Gastroesophageal sphincter (tissue), 4 donors: ENCODE measurements around the gene HOXC9. TPM values are rescaled to one million over a fixed set of nuclear protein-coding genes. Genes with fewer than 3 reads are reported as not detected.

Experiments
- ATAC-seq: fragments of 150-250 bp; one replicate; pipeline ENCODE4 v1.9.1; 2016; ENCODE audit warnings: mild to moderate bottlenecking, moderate library complexity
- H3K27ac ChIP-seq, 4 donors: fragments of 200-600 bp; sonication (generic) in 3 of 4; 1 replicate in 3 of 4; 2 replicates in 1 of 4; pipeline ENCODE4 v1.5.1; 2016 to 2019
- H3K27me3 ChIP-seq: fragments of 200-600 bp; sonication (generic); one replicate; pipeline ENCODE4 v1.5.1; 2019
- H3K36me3 ChIP-seq, 2 donors: fragments of 200-600 bp; sonication (generic); one replicate each; pipeline ENCODE4 v1.5.1; 2019; ENCODE audit warnings: control low read depth in 1 of 2
- H3K4me1 ChIP-seq, 3 donors: fragments of 200-600 bp; sonication (generic); 1 replicate in 2 of 3; 2 replicates in 1 of 3; pipeline ENCODE4 v1.5.1; 2016 to 2019; ENCODE audit warnings: control low read depth in 2 of 3
- H3K4me3 ChIP-seq, 2 donors: fragments of 200-600 bp; sonication (generic); one replicate each; pipeline ENCODE4 v1.5.1; 2019; ENCODE audit warnings: mild to moderate bottlenecking in 1 of 2, moderate library complexity in 1 of 2
- H3K9me3 ChIP-seq, 3 donors: fragments of 200-600 bp; sonication (generic); one replicate each; pipeline ENCODE4 v1.5.1; 2017 to 2019; ENCODE audit warnings: control low read depth in 2 of 3
- EP300 ChIP-seq: sonication (generic); formaldehyde crosslinking; IDR thresholded peaks from one replicate; pipeline ENCODE4 v1.6.1; 2017; ENCODE audit warnings: antibody characterized with exemption, mild to moderate bottlenecking
- POLR2A ChIP-seq, 2 donors: fragments of 450-650 bp; IDR thresholded peaks; one replicate each; pipeline ENCODE4 v1.6.1; 2017; ENCODE audit warnings: antibody characterized with exemption in 2 of 2, mild to moderate bottlenecking in 2 of 2, moderate library complexity in 1 of 2
- POLR2AphosphoS5 ChIP-seq: sonication (generic); formaldehyde crosslinking; IDR thresholded peaks from one replicate; pipeline ENCODE4 v1.6.1; 2017; ENCODE audit warnings: antibody characterized with exemption
- WGBS, 2 donors: methylation state at CpG; one replicate each; pipeline ENCODE4 v1.1.5; 2018; ENCODE audit warnings: low coverage in 1 of 2; 5-methylcytosine and 5-hydroxymethylcytosine counted together
- total RNA-seq, 4 donors: library from RNA; depleted of rRNA; stranded (reverse); fragments of >200 nt; gene quantifications; one replicate each; pipeline ENCODE4 v1.1.0, GENCODE V29; 2016
- TF ChIP-seq, protein P1 (sequence below), 4 experiments: fragments of 200-600 bp in 2 of 4; fragments of 450-650 bp in 2 of 4; sonication (generic) in 1 of 4; IDR thresholded peaks; one replicate each; pipeline ENCODE4 v1.5.1; 2017 to 2019; ENCODE audit warnings: antibody characterized with exemption in 4 of 4, mild to moderate bottlenecking in 2 of 4, moderate library complexity in 2 of 4

Gene HOXC9
- total RNA-seq, 4 donors from 2014 or later, result not detected

DNA sequence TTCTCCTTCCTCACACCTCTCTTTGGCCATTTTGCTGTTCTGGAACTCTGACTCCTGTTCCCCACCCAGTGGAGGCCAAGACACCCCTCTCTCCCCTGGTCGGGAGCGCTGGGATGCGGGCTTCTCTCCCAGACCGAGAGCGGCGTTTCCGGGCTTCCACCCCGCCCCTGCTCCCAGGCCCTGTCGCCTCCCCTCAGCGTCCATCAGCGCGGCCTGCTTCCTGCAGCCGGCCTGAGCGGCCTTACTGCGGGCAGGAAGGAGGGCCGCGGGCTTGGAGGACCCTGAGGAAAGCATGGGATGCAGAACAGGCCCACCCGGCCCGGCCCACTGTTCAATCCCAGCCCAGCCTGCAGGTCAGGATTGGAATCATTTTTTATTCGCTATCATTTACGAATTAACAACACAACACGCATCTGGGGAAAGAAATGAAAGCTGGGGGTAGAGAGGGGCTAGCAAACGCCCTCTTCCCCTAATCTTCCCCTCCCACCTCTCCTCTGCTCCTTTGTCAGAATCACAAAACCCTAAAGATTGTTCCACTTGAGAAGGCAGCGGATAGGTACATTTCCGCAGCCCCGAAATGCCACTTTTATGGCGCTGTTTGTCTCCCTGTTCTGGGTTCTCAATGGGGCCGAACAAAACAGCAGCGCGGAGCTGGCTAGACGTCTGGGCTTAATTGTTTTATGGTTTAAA is 5.0 kb downstream of the HOXC9 start:
- Histone ChIP-seq H3K4me1 (peaks cover 0 to 31% (median 18%) of the 10 kb centered on the region in 3 donors), H3K9me3 (no peaks in the 10 kb centered on the region), H3K36me3 (no peaks in the 10 kb centered on the region), H3K4me3 (no peak overlapping the region), H3K27ac (no peak overlapping the region), H3K27me3 (peaks cover 99% of the 10 kb centered on the region)
- TF ChIP-seq POLR2AphosphoS5, result no peak
- TF ChIP-seq EP300, result no peak
- TF ChIP-seq, protein P1, sequence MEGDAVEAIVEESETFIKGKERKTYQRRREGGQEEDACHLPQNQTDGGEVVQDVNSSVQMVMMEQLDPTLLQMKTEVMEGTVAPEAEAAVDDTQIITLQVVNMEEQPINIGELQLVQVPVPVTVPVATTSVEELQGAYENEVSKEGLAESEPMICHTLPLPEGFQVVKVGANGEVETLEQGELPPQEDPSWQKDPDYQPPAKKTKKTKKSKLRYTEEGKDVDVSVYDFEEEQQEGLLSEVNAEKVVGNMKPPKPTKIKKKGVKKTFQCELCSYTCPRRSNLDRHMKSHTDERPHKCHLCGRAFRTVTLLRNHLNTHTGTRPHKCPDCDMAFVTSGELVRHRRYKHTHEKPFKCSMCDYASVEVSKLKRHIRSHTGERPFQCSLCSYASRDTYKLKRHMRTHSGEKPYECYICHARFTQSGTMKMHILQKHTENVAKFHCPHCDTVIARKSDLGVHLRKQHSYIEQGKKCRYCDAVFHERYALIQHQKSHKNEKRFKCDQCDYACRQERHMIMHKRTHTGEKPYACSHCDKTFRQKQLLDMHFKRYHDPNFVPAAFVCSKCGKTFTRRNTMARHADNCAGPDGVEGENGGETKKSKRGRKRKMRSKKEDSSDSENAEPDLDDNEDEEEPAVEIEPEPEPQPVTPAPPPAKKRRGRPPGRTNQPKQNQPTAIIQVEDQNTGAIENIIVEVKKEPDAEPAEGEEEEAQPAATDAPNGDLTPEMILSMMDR (IDR thresholded peaks at IDR 0.05), result no peak
- no peak for TF ChIP-seq POLR2A (IDR thresholded peaks at IDR 0.05)
- ATAC-seq, result no peak
- 29 to 33% methylated on average over 6 to 14 of the region's 31 CpGs for WGBS, 2 donors

DNA sequence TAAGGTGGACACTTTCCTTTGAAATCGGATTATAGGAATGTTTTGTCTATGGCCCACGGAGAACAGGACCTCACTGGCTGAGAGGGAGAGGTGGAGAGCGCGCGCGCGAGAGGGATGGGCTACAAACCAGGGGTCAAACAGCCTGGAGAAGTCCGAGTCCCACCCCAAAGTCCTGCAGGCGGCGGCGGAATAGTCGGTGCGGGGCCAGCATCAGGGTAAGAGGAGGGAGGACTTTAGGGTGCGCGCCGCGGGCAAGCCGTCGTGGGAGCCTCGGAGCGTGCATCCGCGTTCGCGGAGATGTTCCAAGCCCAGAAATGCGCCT is 5.5 kb downstream of the HOXC9 start:
- no peak for TF ChIP-seq POLR2AphosphoS5
- no peak for TF ChIP-seq EP300
- TF ChIP-seq, protein P1 (IDR thresholded peaks at IDR 0.05), result no peak
- no peak for TF ChIP-seq POLR2A (IDR thresholded peaks at IDR 0.05)
- ATAC-seq, result no peak
- no peak overlapping the region for H3K27ac ChIP-seq
- H3K9me3 ChIP-seq, result no peaks in the 10 kb centered on the region
- peaks cover 99% of the 10 kb centered on the region for H3K27me3 ChIP-seq
- H3K4me1 ChIP-seq, result peaks cover 0 to 26% (median 13%) of the 10 kb centered on the region in 3 donors
- H3K36me3 ChIP-seq, result no peaks in the 10 kb centered on the region
- 6 to 10% methylated on average over 2 to 11 of the region's 26 CpGs for WGBS, 2 donors
- no peak overlapping the region for H3K4me3 ChIP-seq

DNA sequence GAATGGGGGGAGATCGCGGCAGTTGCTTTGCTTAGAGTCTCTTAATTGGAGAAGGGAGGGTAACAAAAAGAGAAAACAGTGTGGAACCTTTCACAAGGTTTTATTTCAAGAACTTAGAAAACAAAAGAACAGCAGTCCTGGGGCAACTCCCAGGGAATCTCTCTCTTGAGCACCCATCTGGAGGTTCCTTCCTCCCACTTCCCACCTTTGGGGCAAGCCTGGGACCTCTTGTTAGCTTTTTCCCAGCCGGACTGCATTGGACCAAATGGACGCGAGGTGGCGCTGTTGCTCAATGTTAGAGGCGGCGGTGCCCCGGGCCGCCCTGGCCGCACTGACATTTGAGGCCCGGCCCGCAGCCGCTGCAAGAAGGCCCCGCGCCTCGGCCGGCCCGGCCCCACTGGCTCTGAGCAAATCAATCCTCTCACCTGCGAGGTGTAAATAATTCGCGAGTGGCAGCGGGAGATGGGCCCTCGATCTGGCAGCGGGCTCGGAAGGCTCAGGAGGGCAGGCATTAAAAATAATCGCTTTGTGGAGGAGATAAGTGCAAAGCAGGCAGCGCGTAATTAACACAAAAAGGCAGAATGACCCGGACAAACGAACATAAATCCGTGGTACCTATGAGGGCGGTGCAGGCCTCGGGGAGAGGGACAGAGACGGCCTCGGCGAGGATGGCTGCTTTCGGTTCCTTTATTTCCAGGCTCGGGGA is 6.0 kb downstream of the HOXC9 start:
- no peaks in the 10 kb centered on the region for H3K9me3 ChIP-seq
- H3K27ac ChIP-seq, result no peak overlapping the region
- H3K4me3 ChIP-seq, result peak overlapping the region in 1 of 2 donors; percentile 26
- H3K4me1 ChIP-seq, result peaks cover 0 to 23% (median 11%) of the 10 kb centered on the region in 3 donors
- peaks cover 99% of the 10 kb centered on the region for H3K27me3 ChIP-seq
- peak; percentile 83 for ATAC-seq
- no peaks in the 10 kb centered on the region for H3K36me3 ChIP-seq
- 18% methylated on average over 11 to 36 of the region's 39 CpGs for WGBS, 2 donors
- TF ChIP-seq POLR2AphosphoS5 (no peak), POLR2A (IDR thresholded peaks at IDR 0.05) (no peak)
- TF ChIP-seq, protein P1 (IDR thresholded peaks at IDR 0.05), result peak in 3 of 4 experiments; percentile 90 to 97 (median 95)

DNA sequence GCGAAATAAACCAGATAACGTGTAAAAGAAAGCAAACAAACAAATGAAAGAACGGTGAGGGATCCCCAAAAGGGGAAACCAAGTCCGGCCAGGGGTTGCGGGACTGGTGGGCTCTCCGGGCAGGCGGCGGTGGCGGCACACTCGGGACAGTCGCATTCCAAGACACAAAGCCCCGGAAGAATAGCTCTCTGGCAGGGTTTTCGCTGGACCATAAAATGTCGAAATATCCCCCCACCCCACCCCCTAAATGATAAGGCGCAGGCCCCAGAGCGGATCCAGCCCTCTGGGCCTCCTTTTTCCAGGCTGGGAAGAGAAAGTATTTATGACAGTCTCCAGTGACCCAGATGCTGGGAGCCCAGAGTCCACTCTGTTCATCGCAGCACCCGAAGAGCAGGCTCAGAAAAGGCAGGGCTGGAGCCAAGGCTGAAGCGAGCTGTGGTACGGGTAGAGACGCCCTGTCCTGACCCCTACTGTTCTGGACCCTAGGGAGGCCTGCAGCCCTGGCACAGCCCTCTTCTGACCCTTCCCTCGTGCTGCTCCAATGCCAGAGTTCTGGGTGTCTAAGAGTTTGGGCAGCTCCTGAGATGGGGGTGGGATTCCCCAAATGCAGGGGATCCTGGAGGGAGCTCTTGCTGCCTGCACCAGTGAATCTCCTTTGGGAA is 6.7 kb downstream of the HOXC9 start:
- Histone ChIP-seq H3K27ac (no peak overlapping the region), H3K36me3 (no peaks in the 10 kb centered on the region), H3K4me1 (peaks cover 0 to 29% (median 11%) of the 10 kb centered on the region in 3 donors), H3K4me3 (peak overlapping the region in 1 of 2 donors; percentile 26), H3K27me3 (peaks cover 99% of the 10 kb centered on the region), H3K9me3 (no peaks in the 10 kb centered on the region)
- ATAC-seq, result no peak
- 36 to 56% methylated on average over 3 to 13 of the region's 22 CpGs for WGBS, 2 donors
- TF ChIP-seq POLR2AphosphoS5, result no peak
- TF ChIP-seq, protein P1 (IDR thresholded peaks at IDR 0.05), result no peak
